A549 (cell line): Measurements from ENCODE around the gene NDUFB4.
A peak's percentile ranks its signal among the peaks of the same experiment; 100 is the strongest.

ENCODE experiments used
- ATOH8 ChIP-seq: fragments of 250-450 bp; sonication (Bioruptor Pico); IDR thresholded peaks from 2 replicates; pipeline ENCODE4 v1.5.0; 2020; ENCODE audit warnings: low read depth, mild to moderate bottlenecking, moderate library complexity
- CEBPB ChIP-seq, 2 experiments: fragments of >200 bp in 1 of 2; sonication (Bioruptor Twin) in 1 of 2; formaldehyde crosslinking in 1 of 2; IDR thresholded peaks; 2 replicates each; pipeline ENCODE4 v1.6.1; 2012 to 2016
- CHD4 ChIP-seq: fragments of 200-600 bp; sonication (generic); IDR thresholded peaks from 2 replicates; pipeline ENCODE4 v1.6.1; 2016; ENCODE audit warnings: antibody characterized with exemption, mild to moderate bottlenecking, borderline replicate concordance
- CTCF ChIP-seq: fragments of >200 bp; sonication (Bioruptor Twin); formaldehyde crosslinking; IDR thresholded peaks from 3 replicates; pipeline ENCODE4 v1.5.1; 2016
- JUNB ChIP-seq: fragments of >200 bp; sonication (Bioruptor Twin); formaldehyde crosslinking; IDR thresholded peaks from 2 replicates; pipeline ENCODE4 v1.6.1; 2016
- KDM5A ChIP-seq: fragments of 200-600 bp; sonication (generic); IDR thresholded peaks from 2 replicates; pipeline ENCODE4 v1.6.1; 2016; ENCODE audit warnings: antibody characterized with exemption, mild to moderate bottlenecking
- MAX ChIP-seq: IDR thresholded peaks from 2 replicates; pipeline ENCODE4 v1.6.1; 2012
- POLR2A ChIP-seq: IDR thresholded peaks from 2 replicates; pipeline ENCODE4 v1.6.1; 2012; ENCODE audit warnings: mild to moderate bottlenecking, low read length
- USF2 ChIP-seq: fragments of 450-650 bp; IDR thresholded peaks from 2 replicates; pipeline ENCODE4 v1.6.1; 2014; ENCODE audit warnings: antibody characterized with exemption

- TF ChIP-seq CTCF, result no peak
- TF ChIP-seq CEBPB (IDR thresholded peaks at IDR 0.05), result no peak
- no peak for TF ChIP-seq POLR2A
- no peak for TF ChIP-seq ATOH8 (CRISPR knock-in tag)
- TF ChIP-seq MAX, result peak; percentile 62
- TF ChIP-seq KDM5A, result no peak
- TF ChIP-seq USF2, result no peak
- TF ChIP-seq JUNB, result no peak
- TF ChIP-seq CHD4, result no peak
These were observed 36.7 kb upstream of the NDUFB4 start for GRCh38 chr3:120559242-120560061.
